GM12865 (cell line): ENCODE results near the gene TANK.

Experiments
- DNase-seq: peaks from one replicate; pipeline ENCODE4 v3.0.0; 2010; ENCODE audit warnings: low read depth
- H3K4me3 ChIP-seq: 2 replicates; pipeline ENCODE4 v1.5.1; 2011; ENCODE audit warnings: mild to moderate bottlenecking, low read depth, low read length, control low read depth
- TF ChIP-seq, protein P1 (sequence below): IDR thresholded peaks from 2 replicates; pipeline ENCODE4 v1.5.1; 2011; ENCODE audit warnings: low read length, control low read depth, low read depth, inconsistent platforms; ENCODE audit not compliant: insufficient read depth; ENCODE audit errors: missing control alignments

The TANK gene

DNA sequence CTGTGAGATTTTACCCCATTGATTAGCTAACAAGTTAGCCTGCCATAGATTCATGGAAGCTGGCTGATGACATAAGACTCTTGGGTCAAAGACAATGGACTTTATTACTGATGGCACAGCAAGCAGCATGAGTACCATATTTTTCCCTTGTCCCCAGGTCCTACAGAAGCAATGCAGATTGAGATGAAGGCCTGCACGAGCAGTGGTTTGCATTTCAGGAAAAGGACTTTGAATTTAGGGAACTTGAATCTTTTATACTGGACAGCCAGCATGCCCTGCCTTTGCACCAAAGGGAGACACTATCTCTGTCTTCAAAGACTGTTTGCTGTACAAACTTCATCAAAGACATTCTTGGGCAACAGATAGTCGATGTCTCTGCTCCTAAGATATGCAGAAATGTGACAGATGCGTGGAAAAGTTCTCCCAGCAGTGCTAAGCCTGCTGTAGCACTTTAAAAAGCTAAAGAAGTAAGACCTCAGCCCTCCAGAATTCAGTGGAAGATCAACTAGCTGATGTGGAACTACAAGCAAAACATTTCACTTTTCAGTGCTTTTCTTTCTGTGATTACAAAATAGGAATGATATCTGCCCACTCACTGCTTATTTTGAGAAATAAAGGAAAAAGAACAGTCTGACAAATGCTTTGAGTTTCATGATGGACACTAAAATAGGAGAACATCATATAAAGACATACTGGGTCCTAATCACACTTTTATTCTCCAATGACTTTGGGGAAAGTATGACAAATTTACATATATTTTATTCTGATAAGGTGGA is 44.4 kb upstream of the TANK start:
- no peak for DNase-seq
- no peak overlapping the region for H3K4me3 ChIP-seq
- TF ChIP-seq, protein P1, sequence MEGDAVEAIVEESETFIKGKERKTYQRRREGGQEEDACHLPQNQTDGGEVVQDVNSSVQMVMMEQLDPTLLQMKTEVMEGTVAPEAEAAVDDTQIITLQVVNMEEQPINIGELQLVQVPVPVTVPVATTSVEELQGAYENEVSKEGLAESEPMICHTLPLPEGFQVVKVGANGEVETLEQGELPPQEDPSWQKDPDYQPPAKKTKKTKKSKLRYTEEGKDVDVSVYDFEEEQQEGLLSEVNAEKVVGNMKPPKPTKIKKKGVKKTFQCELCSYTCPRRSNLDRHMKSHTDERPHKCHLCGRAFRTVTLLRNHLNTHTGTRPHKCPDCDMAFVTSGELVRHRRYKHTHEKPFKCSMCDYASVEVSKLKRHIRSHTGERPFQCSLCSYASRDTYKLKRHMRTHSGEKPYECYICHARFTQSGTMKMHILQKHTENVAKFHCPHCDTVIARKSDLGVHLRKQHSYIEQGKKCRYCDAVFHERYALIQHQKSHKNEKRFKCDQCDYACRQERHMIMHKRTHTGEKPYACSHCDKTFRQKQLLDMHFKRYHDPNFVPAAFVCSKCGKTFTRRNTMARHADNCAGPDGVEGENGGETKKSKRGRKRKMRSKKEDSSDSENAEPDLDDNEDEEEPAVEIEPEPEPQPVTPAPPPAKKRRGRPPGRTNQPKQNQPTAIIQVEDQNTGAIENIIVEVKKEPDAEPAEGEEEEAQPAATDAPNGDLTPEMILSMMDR = no peak

DNA sequence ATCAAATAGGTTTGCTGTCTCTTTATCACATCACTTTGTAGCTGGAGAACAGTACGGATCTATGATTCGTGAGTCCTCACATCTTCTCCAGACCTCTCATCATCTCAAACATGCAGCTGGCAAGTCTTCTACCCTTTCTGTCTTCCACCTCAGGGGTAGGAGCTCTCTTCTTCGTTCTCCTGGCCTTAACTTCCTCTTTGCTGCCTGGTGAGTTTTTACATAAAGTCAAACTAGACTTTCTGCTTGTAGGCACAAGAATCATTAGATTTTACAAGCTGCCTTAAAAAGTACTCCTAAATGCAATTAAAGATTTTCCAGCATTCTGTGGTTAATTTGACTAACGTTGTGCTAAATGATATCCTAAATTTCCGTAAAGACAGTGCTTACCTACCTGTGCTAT is 43.7 kb upstream of the TANK start:
- H3K4me3 ChIP-seq = no peak overlapping the region
- TF ChIP-seq, protein P1 = no peak
- no peak for DNase-seq

DNA sequence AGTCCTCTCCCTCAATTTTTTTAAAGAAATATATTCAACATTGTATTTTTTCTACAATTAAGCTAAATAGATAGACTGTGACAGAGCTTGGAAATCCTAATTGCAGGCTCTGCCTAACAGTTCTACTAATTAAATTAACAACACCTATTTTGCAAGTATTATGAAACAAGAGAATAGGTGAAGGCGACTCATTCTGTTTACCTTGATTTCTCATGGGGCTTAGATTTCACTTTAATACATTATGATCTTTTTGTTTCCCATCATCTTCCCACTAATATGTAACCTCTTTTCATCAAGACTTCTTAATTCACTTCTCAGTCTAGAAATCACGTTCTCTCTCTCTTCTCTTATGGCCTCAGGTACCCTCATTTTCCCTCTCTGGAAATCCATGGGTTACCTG is 42.7 kb upstream of the TANK start:
- DNase-seq = no peak
- TF ChIP-seq, protein P1 = no peak
- H3K4me3 ChIP-seq = no peak overlapping the region

DNA sequence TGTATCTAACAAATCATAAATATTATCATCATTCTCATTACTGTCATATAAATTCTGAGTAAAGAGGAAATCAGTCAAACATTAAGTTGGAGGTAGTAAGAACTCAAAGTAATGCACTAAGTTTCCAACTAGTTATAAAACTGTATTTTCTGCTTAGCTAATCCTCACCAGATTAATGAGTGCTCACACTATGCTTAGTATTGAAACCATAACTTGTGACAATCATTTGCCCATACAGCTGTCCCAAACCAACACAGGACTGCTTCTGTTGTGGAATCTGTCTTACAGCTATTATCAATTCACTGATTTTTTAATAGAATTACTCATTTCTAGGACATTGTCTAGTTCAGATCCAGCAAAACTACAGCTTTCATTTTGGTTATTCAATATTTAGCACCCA is 41.5 kb upstream of the TANK start:
- no peak overlapping the region for H3K4me3 ChIP-seq
- no peak for DNase-seq
- TF ChIP-seq, protein P1 = no peak

DNA sequence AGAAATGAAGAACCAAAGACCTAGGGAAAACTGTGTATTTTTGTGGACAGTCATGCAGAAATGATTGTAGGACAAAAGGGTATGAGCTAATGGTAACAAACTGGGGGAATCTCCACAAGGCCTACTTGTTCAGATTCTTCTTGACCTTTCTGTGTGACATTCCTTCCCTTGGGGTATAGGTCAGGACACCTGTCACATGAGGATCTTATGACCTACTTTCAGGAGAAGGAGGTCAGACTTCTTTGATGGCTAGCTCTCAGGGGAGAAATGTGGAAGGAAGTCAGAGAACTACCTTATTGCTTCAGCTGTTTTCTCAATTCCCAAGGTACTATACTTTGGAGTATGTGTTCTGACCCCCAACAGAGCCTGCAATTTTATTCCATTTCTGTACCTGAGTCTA is 40.7 kb upstream of the TANK start:
- H3K4me3 ChIP-seq = no peak overlapping the region
- TF ChIP-seq, protein P1 = no peak
- peak; percentile 34 for DNase-seq

DNA sequence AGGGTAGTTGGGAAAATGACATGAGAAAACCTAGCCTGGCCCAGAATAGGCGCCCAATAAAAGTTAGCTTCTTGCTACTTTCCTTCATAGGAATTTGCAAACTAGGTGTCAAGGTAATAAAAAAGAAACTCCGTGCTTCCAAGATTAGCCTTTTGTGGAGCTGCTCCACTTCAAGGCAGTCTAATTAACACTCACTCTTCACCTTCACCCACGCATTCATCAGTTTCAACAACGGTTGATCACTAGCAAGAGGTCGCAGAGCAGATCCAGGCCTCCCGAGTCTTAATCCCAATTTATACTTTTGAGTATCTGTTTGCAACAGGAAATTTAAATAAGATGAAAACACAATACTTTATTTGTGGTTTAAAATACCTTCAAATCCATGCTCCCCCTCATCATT is 39.5 kb upstream of the TANK start:
- no peak for DNase-seq
- H3K4me3 ChIP-seq = no peak overlapping the region

More for the DNA sequence above, 39.5 kb upstream of the TANK start:
- TF ChIP-seq, protein P1 = no peak
